ENCODE results near the gene MTHFSD. TPM values are rescaled to one million over a fixed set of nuclear protein-coding genes. Genes with fewer than 3 reads are reported as not detected.

MTHFSD gene
- total and polyA plus RNA-seq, 2 of the 8 experiments (the other 6 are each of a cell fraction or from before 2014, with no cell fraction given) = 7.1 to 9.8 TPM

- no peak for FAIRE-seq
These were observed 23.1 kb upstream of the MTHFSD start, which contains the start of gene FOXL1 for GRCh38 chr16:86578061-86578599. Gene FOXL1, plus strand, starts transcription at chr16:86578549. Its CDS starts 175 bp downstream, at chr16:86578724.

More at GRCh38 chr16:86578061-86578599, 23.1 kb upstream of the MTHFSD start, which contains the start of gene FOXL1:
- H2BK20ac ChIP-seq (ENCODE audit: low read length) = no peak within 1 kb of the TSS
- no peak within 1 kb of the TSS for H3K9ac ChIP-seq (replicated peaks in 1 of 4; ENCODE audit: extremely low read depth in 1 of 4, low read depth in 3 of 4, low read length in 3 of 4)
- no peak within 1 kb of the TSS for H3K18ac ChIP-seq (ENCODE audit: extremely low read depth, low read length)
- POLR2A ChIA-PET (ENCODE audit: partially characterized antibody) = no interaction called here
- no peak for DNase-seq (ENCODE audit: low read depth in 1 of 2, low spot score in 2 of 2)
- peak within 1 kb of the TSS; percentile 16 to 66 (median 32); a peak in 7 of 8 replicates for H3K4me3 ChIP-seq (ENCODE audit: extremely low read depth in 1 of 4, insufficient read depth in 2 of 4, low read depth in 3 of 4, low read length in 4 of 4)
- peaks cover 0 to 10% (median 0%) of the 10 kb centered on the region in 4 experiments; a peak in 1 of 8 replicates for H3K36me3 ChIP-seq (ENCODE audit: control insufficient read depth in 2 of 4, insufficient read depth in 4 of 4, low read length in 3 of 4)
- H3K27me3 ChIP-seq (replicated peaks in 1 of 4; ENCODE audit: control insufficient read depth in 3 of 4, extremely low read depth in 1 of 4, insufficient read depth in 3 of 4, low read length in 3 of 4) = peaks cover 75 to 93% (median 86%) of the 10 kb centered on the region in 4 experiments
- no peaks in the 10 kb centered on the region for H3K9me3 ChIP-seq (ENCODE audit: insufficient read depth in 2 of 2, low read depth in 1 of 2, low read length in 1 of 2)
- no peak within 1 kb of the TSS for H2AFZ ChIP-seq (ENCODE audit: low read length)
- TF ChIP-seq SUZ12 (IDR thresholded peaks at IDR 0.05; ENCODE audit: low read length) (0 out of 2 replicates have a peak, but pooled peaks have one; percentile 35), CTCF (IDR thresholded peaks at IDR 0.05; ENCODE audit: control extremely low read depth in 1 of 3, insufficient read depth in 1 of 3, low read depth in 1 of 3, low read length in 3 of 3) (no peak), SP2 (IDR thresholded peaks at IDR 0.05; ENCODE audit: low read length) (no peak)
- no peak within 1 kb of the TSS for H3K23ac ChIP-seq (ENCODE audit: insufficient read length)
- H4K5ac ChIP-seq (ENCODE audit: insufficient read length, low read depth, low read length) = no peak within 1 kb of the TSS
- no peak within 1 kb of the TSS for H2AK5ac ChIP-seq (ENCODE audit: low read depth, low read length)
- 0 out of 2 replicates have a peak within 1 kb of the TSS, but pooled peaks have one; percentile 27 for H2BK12ac ChIP-seq (ENCODE audit: low read depth, low read length)
- H3K79me1 ChIP-seq (ENCODE audit: low read depth, low read length) = no peaks in the 10 kb centered on the region
- H3K4me2 ChIP-seq (ENCODE audit: insufficient read depth in 1 of 2, low read depth in 2 of 2, low read length in 2 of 2) = peak within 1 kb of the TSS; percentile 83 to 95
- CTCF ChIA-PET (ENCODE audit: partially characterized antibody) = interaction anchor here (1.0 to 3.5 kb wide), 4 partner anchors 14 to 187 kb away, joined by 3 to 13 read pairs (median 4); no protein-coding TSS in a partner anchor
- WGBS, 2 experiments (ENCODE audit: extremely low coverage in 1 of 2, insufficient coverage in 1 of 2, insufficient read length in 1 of 2, insufficient replicate concordance in 2 of 2, low coverage in 1 of 2, low lambda C conversion rate in 2 of 2, missing lambda C conversion rate in 1 of 2) = 7% methylated on average over 13 of the region's 13 CpGs; no CpG with 5 or more reads in 1 of the 2 experiments
- H4K91ac ChIP-seq (replicated peaks; ENCODE audit: insufficient read length, low read length) = no peak within 1 kb of the TSS
- peak within 1 kb of the TSS; percentile 40; the same call in 1 of the 2 replicates for H4K8ac ChIP-seq (ENCODE audit: extremely low read depth, insufficient read depth, low read length)
- no peak within 1 kb of the TSS for H3K27ac ChIP-seq (ENCODE audit: low read depth, low read length)
- H2BK5ac ChIP-seq (ENCODE audit: low read depth, low read length) = no peak within 1 kb of the TSS
- no peaks in the 10 kb centered on the region for H3K79me2 ChIP-seq (ENCODE audit: control insufficient read depth in 1 of 2, insufficient read depth in 2 of 2, low read length in 2 of 2)
- peaks cover 8 to 42% (median 22%) of the 10 kb centered on the region in 4 experiments for H3K4me1 ChIP-seq (replicated peaks in 1 of 4; ENCODE audit: control insufficient read depth in 3 of 4, insufficient read depth in 4 of 4, low read length in 3 of 4)
- no peak within 1 kb of the TSS for H3K4ac ChIP-seq (replicated peaks; ENCODE audit: insufficient read length, low read depth, low read length)
- peak within 1 kb of the TSS; percentile 61; the same call in 1 of the 2 replicates for H2BK15ac ChIP-seq (ENCODE audit: low read length)
- H3K56ac ChIP-seq (replicated peaks; ENCODE audit: insufficient read length, low read depth, low read length) = no peak within 1 kb of the TSS
- H4K20me1 ChIP-seq (replicated peaks in 1 of 2; ENCODE audit: control insufficient read depth in 1 of 2, insufficient read depth in 2 of 2, low read length in 2 of 2) = peaks cover 11 to 15% of the 10 kb centered on the region in 2 experiments
- H3K14ac ChIP-seq (ENCODE audit: insufficient read length) = no peak within 1 kb of the TSS
- H2BK120ac ChIP-seq (replicated peaks; ENCODE audit: low read depth, low read length) = no peak within 1 kb of the TSS
- H3K23me2 ChIP-seq (ENCODE audit: low read depth, low read length) = peaks cover 11% of the 10 kb centered on the region; the same call in 1 of the 2 replicates

Data from H1 (cell line).